Mesendoderm (in vitro differentiated cells): Measurements from ENCODE around the gene SMC6.

Experiments used
- DNase-seq: peaks from one replicate; pipeline ENCODE4 v3.0.0; 2013
- H2AK5ac ChIP-seq: 2 replicates; pipeline ENCODE4 v1.6.1; 2013; ENCODE audit warnings: low read length, inconsistent platforms
- H2BK120ac ChIP-seq: 2 replicates; pipeline ENCODE4 v1.6.1; 2013; ENCODE audit warnings: low read depth, mild to moderate bottlenecking, low read length, moderate library complexity, mixed read lengths
- H2BK15ac ChIP-seq: replicated peaks from 2 replicates; pipeline ENCODE4 v1.6.1; 2013; ENCODE audit warnings: low read depth, mild to moderate bottlenecking, moderate library complexity
- H2BK5ac ChIP-seq: 2 replicates; pipeline ENCODE4 v1.6.1; 2013; ENCODE audit warnings: low read length, inconsistent platforms
- H3K18ac ChIP-seq: 2 replicates; pipeline ENCODE4 v1.6.1; 2013; ENCODE audit warnings: mild to moderate bottlenecking, low read length, mixed read lengths
- H3K23ac ChIP-seq: one replicate; pipeline ENCODE4 v1.6.1; 2013; ENCODE audit warnings: low read length
- H3K27ac ChIP-seq: 2 replicates; pipeline ENCODE4 v1.5.1; 2013; ENCODE audit warnings: low read depth, mild to moderate bottlenecking, inconsistent platforms, low read length, moderate library complexity
- H3K27me3 ChIP-seq: 2 replicates; pipeline ENCODE4 v1.6.1; 2013; ENCODE audit warnings: low read length, control low read depth, mild to moderate bottlenecking, inconsistent platforms; ENCODE audit not compliant: insufficient read depth, poor library complexity
- H3K36me3 ChIP-seq: 2 replicates; pipeline ENCODE4 v1.6.1; 2013; ENCODE audit warnings: low read length, inconsistent platforms; ENCODE audit not compliant: control insufficient read depth, insufficient read depth
- H3K4ac ChIP-seq: one replicate; pipeline ENCODE4 v1.6.1; 2013; ENCODE audit warnings: low read depth, mild to moderate bottlenecking, low read length, moderate library complexity
- H3K4me1 ChIP-seq: 2 replicates; pipeline ENCODE4 v1.6.1; 2013; ENCODE audit warnings: low read depth, low read length, inconsistent platforms; ENCODE audit not compliant: control insufficient read depth
- H3K4me2 ChIP-seq: 2 replicates; pipeline ENCODE4 v1.6.1; 2013; ENCODE audit warnings: low read length
- H3K4me3 ChIP-seq: 2 replicates; pipeline ENCODE4 v1.5.1; 2013; ENCODE audit warnings: mild to moderate bottlenecking, low read length
- H3K56ac ChIP-seq: one replicate; pipeline ENCODE4 v1.6.1; 2013; ENCODE audit warnings: low read length
- H3K79me1 ChIP-seq: 2 replicates; pipeline ENCODE4 v1.6.1; 2013; ENCODE audit warnings: low read length, inconsistent platforms
- H3K79me2 ChIP-seq: 2 replicates; pipeline ENCODE4 v1.6.1; 2013; ENCODE audit warnings: mild to moderate bottlenecking, low read length; ENCODE audit not compliant: control insufficient read depth, insufficient read depth
- H3K9ac ChIP-seq: 2 replicates; pipeline ENCODE4 v1.6.1; 2013; ENCODE audit warnings: low read length, inconsistent platforms
- H4K5ac ChIP-seq: one replicate; pipeline ENCODE4 v1.6.1; 2013; ENCODE audit warnings: low read length
- H4K8ac ChIP-seq: one replicate; pipeline ENCODE4 v1.6.1; 2013; ENCODE audit warnings: low read depth, mild to moderate bottlenecking, control low read depth, low read length, moderate library complexity
- WGBS: extraction: QIAGEN DNeasy Blood & Tissue Kit; methylation state at CpG from one replicate; pipeline ENCODE4 v1.1.7; 2013; ENCODE audit warnings: low lambda C conversion rate, missing lambda C conversion rate; ENCODE audit not compliant: insufficient coverage; ENCODE audit errors: extremely low coverage; 5-methylcytosine and 5-hydroxymethylcytosine counted together

SMC6 gene

GRCh38 chr2:17719562-17720371, 33.8 kb downstream of the SMC6 start:
- H3K4me1 ChIP-seq = no peaks in the 10 kb centered on the region
- no peak overlapping the region for H3K27ac ChIP-seq
- H4K8ac ChIP-seq = no peak overlapping the region
- H3K27me3 ChIP-seq = no peaks in the 10 kb centered on the region
- no peaks in the 10 kb centered on the region for H3K79me1 ChIP-seq
- no peak overlapping the region for H2BK120ac ChIP-seq
- H4K5ac ChIP-seq = no peak overlapping the region
- no peak overlapping the region for H2BK5ac ChIP-seq
- H3K23ac ChIP-seq = no peak overlapping the region
- H3K36me3 ChIP-seq = no peaks in the 10 kb centered on the region
- H3K4me3 ChIP-seq = no peak overlapping the region
- H3K4ac ChIP-seq = no peak overlapping the region
- H3K79me2 ChIP-seq = no peaks in the 10 kb centered on the region
- no peak overlapping the region for H2AK5ac ChIP-seq
- no peak overlapping the region for H3K18ac ChIP-seq
- no peak overlapping the region for H3K56ac ChIP-seq
- H2BK15ac ChIP-seq = no peak overlapping the region
- no peak overlapping the region for H3K4me2 ChIP-seq
- no peak overlapping the region for H3K9ac ChIP-seq
- peak; percentile 14 for DNase-seq
- WGBS = no CpG with 5 or more reads among the region's 4 CpGs

DNA sequence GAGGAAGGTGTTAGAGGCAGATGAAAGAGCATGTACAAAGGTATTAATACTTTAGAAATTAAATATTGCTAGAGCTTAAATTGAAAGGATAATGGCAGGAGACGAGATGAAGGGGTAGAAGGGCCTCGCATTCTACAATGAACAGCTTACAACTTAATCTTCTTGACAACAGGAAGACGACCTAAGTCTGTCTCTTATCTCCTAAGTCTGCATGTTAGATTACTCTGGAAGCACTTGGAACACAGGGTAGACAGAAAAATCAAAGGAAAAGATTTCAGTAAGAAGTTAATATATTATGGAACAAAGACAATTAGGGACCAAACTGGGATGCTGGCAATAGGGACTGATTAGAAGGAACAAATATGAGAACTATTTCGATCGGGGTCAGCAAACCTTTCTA, 34.9 kb downstream of the SMC6 start:
- H3K79me2 ChIP-seq = no peaks in the 10 kb centered on the region
- no peaks in the 10 kb centered on the region for H3K36me3 ChIP-seq
- WGBS = no CpG with 5 or more reads among the region's 5 CpGs

GRCh38 chr2:17717666-17718065, 35.9 kb downstream of the SMC6 start:
- Histone ChIP-seq H3K56ac (no peak overlapping the region), H3K27me3 (no peaks in the 10 kb centered on the region), H2BK15ac (no peak overlapping the region), H3K4me2 (no peak overlapping the region), H4K5ac (no peak overlapping the region), H2BK120ac (no peak overlapping the region), H3K4me1 (no peaks in the 10 kb centered on the region), H3K9ac (no peak overlapping the region), H3K4me3 (no peak overlapping the region), H2AK5ac (no peak overlapping the region), H3K79me2 (no peaks in the 10 kb centered on the region), H3K79me1 (no peaks in the 10 kb centered on the region), H3K36me3 (no peaks in the 10 kb centered on the region), H3K23ac (no peak overlapping the region), H3K18ac (no peak overlapping the region), H3K4ac (no peak overlapping the region), H4K8ac (no peak overlapping the region), H3K27ac (no peak overlapping the region), H2BK5ac (no peak overlapping the region)
- DNase-seq = peak; percentile 2
- WGBS = no CpG with 5 or more reads among the region's 4 CpGs

More for the DNA sequence above, 34.9 kb downstream of the SMC6 start:
- H2AK5ac ChIP-seq = no peak overlapping the region
- no peak overlapping the region for H2BK5ac ChIP-seq
- no peaks in the 10 kb centered on the region for H3K79me1 ChIP-seq
- H4K5ac ChIP-seq = no peak overlapping the region
- H3K4me1 ChIP-seq = no peaks in the 10 kb centered on the region
- no peaks in the 10 kb centered on the region for H3K27me3 ChIP-seq
- no peak overlapping the region for H3K9ac ChIP-seq
- H2BK15ac ChIP-seq = no peak overlapping the region
- H3K27ac ChIP-seq = no peak overlapping the region
- no peak overlapping the region for H4K8ac ChIP-seq
- H2BK120ac ChIP-seq = no peak overlapping the region
- H3K23ac ChIP-seq = no peak overlapping the region
- DNase-seq = peak; percentile 42
- H3K4me3 ChIP-seq = no peak overlapping the region
- H3K56ac ChIP-seq = no peak overlapping the region
- H3K18ac ChIP-seq = no peak overlapping the region
- no peak overlapping the region for H3K4ac ChIP-seq
- no peak overlapping the region for H3K4me2 ChIP-seq

- whole genome bisulfite sequencing = no CpG with 5 or more reads among the region's 1 CpG
- H3K4ac ChIP-seq = no peak overlapping the region
- H3K18ac ChIP-seq = no peak overlapping the region
- H3K36me3 ChIP-seq = no peaks in the 10 kb centered on the region
- H3K56ac ChIP-seq = no peak overlapping the region
- no peaks in the 10 kb centered on the region for H3K27me3 ChIP-seq
- no peak overlapping the region for H2AK5ac ChIP-seq
- H3K27ac ChIP-seq = no peak overlapping the region
- no peak overlapping the region for H3K4me3 ChIP-seq
- H4K5ac ChIP-seq = no peak overlapping the region
- no peak overlapping the region for H4K8ac ChIP-seq
- no peaks in the 10 kb centered on the region for H3K4me1 ChIP-seq
- H3K9ac ChIP-seq = no peak overlapping the region
- no peak for DNase-seq
- H3K79me1 ChIP-seq = no peaks in the 10 kb centered on the region
- H3K79me2 ChIP-seq = no peaks in the 10 kb centered on the region
- H2BK120ac ChIP-seq = no peak overlapping the region
- no peak overlapping the region for H2BK15ac ChIP-seq
- H2BK5ac ChIP-seq = no peak overlapping the region
- no peak overlapping the region for H3K4me2 ChIP-seq
- no peak overlapping the region for H3K23ac ChIP-seq
Observed at GRCh38 chr2:17713291-17713690, 40.3 kb downstream of the SMC6 start.

GRCh38 chr2:17710547-17711248, 42.9 kb downstream of the SMC6 start:
- Histone ChIP-seq H3K18ac (no peak overlapping the region), H3K36me3 (peaks cover 2% of the 10 kb centered on the region), H4K5ac (no peak overlapping the region), H2BK5ac (no peak overlapping the region), H3K9ac (no peak overlapping the region), H2BK15ac (no peak overlapping the region), H2AK5ac (no peak overlapping the region), H3K79me1 (no peaks in the 10 kb centered on the region), H3K4me1 (no peaks in the 10 kb centered on the region), H4K8ac (no peak overlapping the region), H3K4me3 (no peak overlapping the region), H3K4me2 (no peak overlapping the region), H3K27ac (no peak overlapping the region), H3K79me2 (no peaks in the 10 kb centered on the region), H2BK120ac (no peak overlapping the region), H3K27me3 (no peaks in the 10 kb centered on the region), H3K56ac (no peak overlapping the region), H3K23ac (no peak overlapping the region), H3K4ac (no peak overlapping the region)
- WGBS = no CpG with 5 or more reads among the region's 9 CpGs
- no peak for DNase-seq
